Measurements from ENCODE around the gene MGAT5. TPM values are rescaled to one million over a fixed set of nuclear protein-coding genes. Genes with fewer than 3 reads are reported as not detected.

MGAT5 gene
- total RNA-seq, 1 donor from 2014 or later, result 54.4 TPM

DNA sequence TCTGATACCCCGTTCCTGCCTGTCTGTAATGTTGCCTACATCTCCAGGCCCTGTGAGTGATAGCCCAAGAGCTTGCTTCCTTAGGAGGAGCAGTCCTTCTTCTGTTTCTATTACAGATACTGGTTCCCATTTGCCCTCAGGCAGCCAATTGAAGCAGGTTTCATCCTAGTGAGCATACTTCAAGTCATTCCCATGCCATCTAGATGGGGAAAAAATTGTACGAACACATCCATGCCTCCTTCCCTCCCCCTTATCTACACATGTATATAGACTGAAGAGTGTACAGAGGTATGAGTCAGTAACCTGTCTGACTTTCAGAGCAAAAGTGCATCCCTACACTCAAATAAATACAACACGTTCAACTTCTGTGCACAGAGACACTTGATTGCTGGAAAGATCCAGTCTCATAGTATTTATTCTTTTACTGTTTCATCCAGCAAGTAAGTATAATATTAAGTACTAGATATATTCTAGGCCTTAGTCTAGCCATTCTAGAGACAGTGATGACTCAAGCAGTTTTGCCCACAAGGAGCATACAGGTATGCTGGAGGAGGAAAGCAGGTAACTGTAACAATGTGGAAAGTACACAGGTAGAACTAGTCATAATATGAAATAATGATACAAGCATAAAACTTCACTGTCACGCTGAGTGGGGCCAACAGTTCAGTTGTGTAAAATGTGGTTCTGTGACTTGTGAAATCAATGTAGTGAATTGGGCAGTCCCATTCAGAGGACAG, 153.4 kb downstream of the MGAT5 start:
- no peaks in the 10 kb centered on the region for H3K27me3 ChIP-seq
- H3K4me1 ChIP-seq, result peaks cover 21% of the 10 kb centered on the region
- H3K27ac ChIP-seq, result no peak overlapping the region
- intact Hi-C loops (cut with DNase I), result loop anchor here (10.0 kb wide), 1 partner anchor 293 kb away; no protein-coding TSS in a partner anchor
- no peaks in the 10 kb centered on the region for H3K9me3 ChIP-seq
- ATAC-seq (no peak), DNase-seq (no peak)
- no peak overlapping the region for H3K4me3 ChIP-seq
- TF ChIP-seq, protein P1, sequence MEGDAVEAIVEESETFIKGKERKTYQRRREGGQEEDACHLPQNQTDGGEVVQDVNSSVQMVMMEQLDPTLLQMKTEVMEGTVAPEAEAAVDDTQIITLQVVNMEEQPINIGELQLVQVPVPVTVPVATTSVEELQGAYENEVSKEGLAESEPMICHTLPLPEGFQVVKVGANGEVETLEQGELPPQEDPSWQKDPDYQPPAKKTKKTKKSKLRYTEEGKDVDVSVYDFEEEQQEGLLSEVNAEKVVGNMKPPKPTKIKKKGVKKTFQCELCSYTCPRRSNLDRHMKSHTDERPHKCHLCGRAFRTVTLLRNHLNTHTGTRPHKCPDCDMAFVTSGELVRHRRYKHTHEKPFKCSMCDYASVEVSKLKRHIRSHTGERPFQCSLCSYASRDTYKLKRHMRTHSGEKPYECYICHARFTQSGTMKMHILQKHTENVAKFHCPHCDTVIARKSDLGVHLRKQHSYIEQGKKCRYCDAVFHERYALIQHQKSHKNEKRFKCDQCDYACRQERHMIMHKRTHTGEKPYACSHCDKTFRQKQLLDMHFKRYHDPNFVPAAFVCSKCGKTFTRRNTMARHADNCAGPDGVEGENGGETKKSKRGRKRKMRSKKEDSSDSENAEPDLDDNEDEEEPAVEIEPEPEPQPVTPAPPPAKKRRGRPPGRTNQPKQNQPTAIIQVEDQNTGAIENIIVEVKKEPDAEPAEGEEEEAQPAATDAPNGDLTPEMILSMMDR (IDR thresholded peaks at IDR 0.05), result no peak
- peaks cover 18% of the 10 kb centered on the region for H3K36me3 ChIP-seq

DNA sequence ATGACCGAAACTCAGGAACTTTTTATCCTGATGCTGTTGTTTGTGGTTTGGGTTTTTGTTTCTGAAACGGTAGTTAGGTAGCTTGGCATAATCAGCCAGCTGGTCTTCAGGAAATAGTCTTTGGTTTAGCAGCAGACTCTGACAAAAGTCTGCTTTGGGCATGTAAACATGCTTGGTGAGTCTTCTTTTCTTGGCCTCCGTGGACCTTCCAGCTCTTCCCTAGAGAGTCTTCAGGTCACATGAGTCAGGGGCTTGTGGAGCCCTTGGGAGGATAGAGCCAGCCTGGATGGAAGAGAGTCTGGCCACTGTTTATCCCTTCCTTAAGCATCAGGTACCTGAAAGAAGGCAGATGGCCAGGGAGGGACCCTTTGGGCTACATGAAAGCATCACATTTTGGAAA, 154.5 kb downstream of the MGAT5 start:
- ATAC-seq (no peak), DNase-seq (no peak)
- Histone ChIP-seq H3K27ac (no peak overlapping the region), H3K36me3 (peaks cover 13% of the 10 kb centered on the region), H3K4me3 (no peak overlapping the region), H3K9me3 (no peaks in the 10 kb centered on the region), H3K27me3 (no peaks in the 10 kb centered on the region), H3K4me1 (peaks cover 21% of the 10 kb centered on the region)
- intact Hi-C loops (cut with DNase I), result loop anchor here (10.0 kb wide), 1 partner anchor 294 kb away; no protein-coding TSS in a partner anchor
- TF ChIP-seq, protein P1 (IDR thresholded peaks at IDR 0.05), result no peak

DNA sequence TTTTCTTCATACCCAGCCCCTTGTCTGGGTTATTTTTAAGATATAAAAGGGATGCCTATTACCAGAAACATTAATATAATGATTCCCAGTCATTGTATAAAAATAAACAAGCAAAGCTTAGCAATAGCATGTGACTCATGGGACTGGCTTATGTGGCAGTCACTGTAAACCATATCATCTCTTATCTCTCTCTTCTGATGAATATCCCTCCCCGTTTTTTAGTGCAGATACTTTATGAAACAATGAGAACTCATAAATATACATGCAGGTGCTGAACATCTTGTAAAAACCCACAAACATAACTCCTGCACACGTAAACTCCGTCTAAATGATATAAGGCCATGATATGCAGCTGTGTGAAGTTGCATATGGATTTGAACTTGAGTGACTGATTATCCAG, 154.9 kb downstream of the MGAT5 start:
- DNase-seq (no peak), ATAC-seq (no peak)
- H3K36me3 ChIP-seq, result peaks cover 9% of the 10 kb centered on the region
- intact Hi-C loops (cut with DNase I), result loop anchor here (10.0 kb wide), 1 partner anchor 294 kb away; no protein-coding TSS in a partner anchor
- TF ChIP-seq, protein P1 (IDR thresholded peaks at IDR 0.05), result no peak
- H3K4me3 ChIP-seq, result no peak overlapping the region
- H3K27me3 ChIP-seq, result no peaks in the 10 kb centered on the region
- no peak overlapping the region for H3K27ac ChIP-seq
- H3K4me1 ChIP-seq, result peaks cover 21% of the 10 kb centered on the region
- H3K9me3 ChIP-seq, result no peaks in the 10 kb centered on the region

DNA sequence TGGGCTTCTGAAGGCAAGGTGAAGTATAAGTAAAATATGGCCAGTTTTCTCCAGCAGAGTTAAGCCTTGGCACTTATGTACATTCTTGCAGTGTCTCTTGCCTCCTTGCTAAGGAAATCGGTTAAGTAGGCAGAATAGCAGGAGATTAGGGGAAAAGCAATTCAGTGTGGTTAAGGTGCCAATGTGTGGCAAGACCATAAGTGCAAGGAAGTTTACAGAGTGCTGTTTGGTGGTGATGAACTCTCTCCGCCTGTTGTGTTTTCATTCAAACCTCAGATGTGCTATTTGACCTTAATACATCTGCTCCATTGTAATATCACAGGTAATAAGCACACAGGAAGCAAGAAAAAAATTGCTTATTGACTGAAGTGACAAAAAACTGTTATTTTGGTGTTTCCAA, 156.1 kb downstream of the MGAT5 start:
- Histone ChIP-seq H3K9me3 (no peaks in the 10 kb centered on the region), H3K36me3 (no peaks in the 10 kb centered on the region), H3K27ac (no peak overlapping the region), H3K27me3 (no peaks in the 10 kb centered on the region), H3K4me3 (no peak overlapping the region), H3K4me1 (peaks cover 21% of the 10 kb centered on the region)
- TF ChIP-seq, protein P1 (IDR thresholded peaks at IDR 0.05), result no peak
- DNase-seq (no peak), ATAC-seq (peak; percentile 31)
- intact Hi-C loops (cut with DNase I), result no loop called here

DNA sequence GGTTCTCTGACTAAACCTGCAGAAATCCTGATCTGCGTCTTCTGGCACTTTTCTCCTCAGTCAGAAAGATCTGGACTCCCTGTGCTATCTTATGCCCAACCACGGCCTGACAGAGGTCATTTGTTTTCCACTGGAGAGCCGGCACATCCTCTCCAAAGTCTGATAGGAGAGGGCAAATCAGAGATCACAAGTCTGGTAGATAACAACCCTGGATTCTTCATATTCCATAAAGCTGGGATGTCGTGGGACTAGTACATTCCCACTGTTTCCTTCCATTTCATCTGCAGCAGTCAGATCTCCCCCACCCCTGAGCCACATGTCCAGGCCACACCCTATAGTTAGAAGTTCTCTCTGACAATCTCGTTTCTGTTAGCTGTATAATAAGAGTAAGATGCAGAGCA, 157.0 kb downstream of the MGAT5 start:
- DNase-seq (no peak), ATAC-seq (no peak)
- Histone ChIP-seq H3K4me1 (peaks cover 21% of the 10 kb centered on the region), H3K4me3 (no peak overlapping the region), H3K27me3 (no peaks in the 10 kb centered on the region), H3K36me3 (no peaks in the 10 kb centered on the region), H3K9me3 (no peaks in the 10 kb centered on the region), H3K27ac (no peak overlapping the region)
- intact Hi-C loops (cut with DNase I), result no loop called here
- TF ChIP-seq, protein P1 (IDR thresholded peaks at IDR 0.05), result no peak

Data from upper lobe of right lung (tissue), 1 donor.